NCI-H1930 (cell line): ENCODE results near the gene CENPU.
"Not testable (repeated sequence)": the region's sequence is repeated elsewhere in the genome, so short reads cannot be mapped to it uniquely, and the experiment has no call there.

Experiments
- DNase-seq, 2 experiments: peaks; one replicate each; lab custom pipeline; 2025; lab: John Stamatoyannopoulos, UW

Gene CENPU, protein sequence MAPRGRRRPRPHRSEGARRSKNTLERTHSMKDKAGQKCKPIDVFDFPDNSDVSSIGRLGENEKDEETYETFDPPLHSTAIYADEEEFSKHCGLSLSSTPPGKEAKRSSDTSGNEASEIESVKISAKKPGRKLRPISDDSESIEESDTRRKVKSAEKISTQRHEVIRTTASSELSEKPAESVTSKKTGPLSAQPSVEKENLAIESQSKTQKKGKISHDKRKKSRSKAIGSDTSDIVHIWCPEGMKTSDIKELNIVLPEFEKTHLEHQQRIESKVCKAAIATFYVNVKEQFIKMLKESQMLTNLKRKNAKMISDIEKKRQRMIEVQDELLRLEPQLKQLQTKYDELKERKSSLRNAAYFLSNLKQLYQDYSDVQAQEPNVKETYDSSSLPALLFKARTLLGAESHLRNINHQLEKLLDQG

DNA sequence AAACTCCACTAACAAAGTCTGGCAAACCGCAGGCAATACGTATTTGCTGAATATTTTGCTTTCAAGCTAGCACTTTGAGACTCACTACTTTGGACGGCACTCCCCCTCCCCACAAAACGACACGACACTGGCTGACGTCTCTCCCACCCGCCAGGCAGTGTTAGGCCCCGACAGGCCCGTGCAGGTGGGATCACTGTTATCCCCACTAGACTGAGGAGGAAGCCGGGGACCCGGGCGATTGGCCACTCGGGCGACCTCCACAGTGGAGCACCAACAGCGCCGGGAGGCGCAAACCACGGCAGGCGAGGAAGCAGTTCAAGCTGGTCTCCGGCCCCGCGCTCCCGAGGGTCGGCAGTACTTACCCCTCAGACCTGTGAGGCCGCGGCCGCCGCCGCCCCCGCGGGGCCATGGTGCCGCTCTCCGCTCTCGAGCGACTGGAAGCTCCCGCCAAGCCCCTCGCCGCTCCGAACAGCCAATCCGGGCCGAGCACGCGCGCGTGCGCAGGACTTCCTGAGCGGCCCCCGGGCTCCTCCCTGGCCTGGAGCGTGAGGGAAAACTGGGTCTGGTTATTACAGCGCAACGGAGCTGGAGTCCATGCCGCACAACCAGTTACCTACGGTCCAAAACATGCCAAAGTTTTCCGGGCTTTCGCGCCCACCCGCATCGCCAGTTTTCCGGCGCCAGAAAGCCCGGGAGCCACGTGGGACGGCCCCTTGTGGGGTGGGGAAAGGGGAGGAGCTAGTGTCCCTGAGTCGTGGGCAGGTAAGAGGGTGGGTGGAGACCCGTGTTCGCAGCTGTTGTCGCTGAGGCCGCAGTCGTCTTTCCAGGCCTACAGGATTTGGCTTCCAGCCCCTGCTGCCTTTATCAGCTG lies at the start of gene CENPU:
CENPU (minus strand) TSS at position 443 of the 871 bp plus-strand sequence; CDS start at position 409, 34 bp downstream.
- peak; percentile 96 to 98 for DNase-seq

GRCh38 chr4:184782731-184783373 lies 49.0 kb upstream of the CENPU start:
- DNase-seq: no peak

GRCh38 chr4:184779160-184779559 lies 45.3 kb upstream of the CENPU start:
- DNase-seq: not testable (repeated sequence)

DNA sequence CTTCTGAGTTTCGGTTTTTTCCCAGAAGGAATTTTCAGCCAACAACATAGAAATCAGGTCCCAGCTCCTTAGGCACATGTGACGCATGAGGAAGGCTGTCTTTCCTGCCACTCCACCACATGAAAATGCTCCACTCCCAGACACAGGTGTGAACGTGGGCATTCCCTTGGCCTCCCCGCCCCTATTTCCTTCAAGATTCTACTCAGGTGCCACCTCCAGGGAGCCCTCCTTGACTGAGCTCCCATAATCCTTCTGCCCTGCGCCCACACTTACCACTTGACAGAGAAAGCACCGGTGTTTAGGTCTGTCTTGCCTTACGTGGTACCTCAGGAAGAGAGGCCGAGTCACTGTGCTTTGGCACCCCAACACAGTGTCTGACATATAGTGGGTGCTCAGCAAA lies 44.4 kb upstream of the CENPU start:
- DNase-seq: no peak

DNA sequence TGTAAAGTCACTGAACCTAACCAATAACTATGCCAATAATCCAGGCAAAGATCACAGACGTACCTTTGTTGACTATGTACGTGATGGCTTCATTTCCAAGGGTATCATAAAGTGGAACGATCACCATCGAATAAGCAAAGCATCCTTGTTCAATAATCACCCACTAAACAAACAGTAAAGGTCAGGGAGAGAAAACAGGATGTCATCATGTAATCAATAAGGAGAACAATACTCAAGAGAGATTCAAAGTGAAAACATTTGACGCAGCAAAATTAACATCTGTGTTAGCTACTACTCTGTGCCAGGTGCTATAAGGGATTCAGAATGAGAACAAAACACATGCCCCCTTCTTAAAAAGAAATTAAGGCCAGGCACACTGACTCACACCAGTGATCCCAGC lies 42.9 kb upstream of the CENPU start:
- DNase-seq: no peak

DNA sequence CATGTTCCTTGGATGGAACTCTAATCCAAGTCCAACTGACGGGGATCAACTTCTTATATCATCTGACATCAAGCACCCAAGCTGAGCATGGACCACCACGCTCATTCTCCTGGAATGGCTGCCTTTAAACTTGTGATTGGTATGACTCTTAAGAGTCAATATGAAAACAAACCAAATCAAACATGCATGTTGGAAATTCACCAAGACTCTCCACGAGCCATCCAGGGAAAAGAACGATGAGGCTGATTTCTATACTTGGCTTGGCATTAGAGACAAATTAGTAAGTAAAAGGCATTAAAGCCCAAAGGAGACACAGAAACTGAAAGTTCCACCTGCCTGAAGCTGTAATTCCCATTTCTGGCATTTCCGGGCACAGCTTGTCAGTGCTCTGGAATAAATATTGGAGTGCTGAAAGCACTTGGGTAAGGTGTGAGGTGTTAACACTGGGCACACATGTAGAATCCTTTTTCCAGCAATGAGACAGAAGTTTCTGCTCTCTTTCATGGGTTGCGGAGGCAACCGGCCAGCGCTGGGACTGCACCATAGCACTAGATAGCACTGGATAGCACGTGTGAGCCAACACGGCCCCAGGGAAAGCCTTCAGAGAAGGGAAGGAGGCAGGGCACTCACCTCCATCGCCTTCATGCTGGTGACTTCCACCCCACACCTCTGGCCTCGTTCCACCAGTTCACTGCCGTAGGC lies 42.1 kb upstream of the CENPU start:
- DNase-seq: no peak

DNA sequence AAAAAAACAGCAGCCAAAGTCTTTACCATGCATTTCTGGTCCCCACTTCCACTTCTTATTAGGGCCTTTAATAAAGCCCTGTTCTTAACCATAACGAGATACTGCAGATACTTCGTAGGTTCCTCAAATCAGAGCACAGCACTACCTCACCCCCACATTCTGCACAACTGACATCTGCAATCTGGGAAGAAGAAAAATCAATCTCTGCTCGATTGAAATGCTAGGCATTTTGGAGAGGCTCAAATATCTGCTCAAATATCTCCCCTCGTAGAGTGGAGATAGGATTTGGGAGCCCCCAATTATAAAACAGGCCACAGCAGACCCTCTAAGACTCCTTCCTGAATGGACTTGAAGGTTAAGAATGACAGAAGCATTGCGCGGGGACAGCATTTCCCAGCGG lies 40.3 kb upstream of the CENPU start:
- no peak for DNase-seq

DNA sequence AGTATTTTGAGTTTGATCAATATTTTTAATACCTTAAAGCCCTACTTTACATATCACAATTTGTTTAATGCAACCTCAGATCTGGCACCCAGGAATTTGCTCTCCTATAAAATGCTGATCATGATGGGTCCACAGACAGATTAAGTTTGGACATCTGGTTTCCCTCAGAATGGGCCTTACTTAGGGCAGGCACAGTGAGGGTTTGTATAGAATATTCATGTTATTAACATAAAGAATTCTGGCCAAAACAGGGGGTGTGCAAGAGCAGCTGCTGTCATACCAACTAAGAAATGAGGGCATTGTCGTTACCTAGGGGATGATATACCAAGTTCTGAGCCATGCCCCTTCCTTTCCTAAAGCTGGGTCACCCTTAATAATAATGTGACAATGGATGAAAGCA lies 37.5 kb upstream of the CENPU start:
- DNase-seq: no peak

- DNase-seq: no peak
These were observed 35.4 kb upstream of the CENPU start for GRCh38 chr4:184769141-184769765.

DNA sequence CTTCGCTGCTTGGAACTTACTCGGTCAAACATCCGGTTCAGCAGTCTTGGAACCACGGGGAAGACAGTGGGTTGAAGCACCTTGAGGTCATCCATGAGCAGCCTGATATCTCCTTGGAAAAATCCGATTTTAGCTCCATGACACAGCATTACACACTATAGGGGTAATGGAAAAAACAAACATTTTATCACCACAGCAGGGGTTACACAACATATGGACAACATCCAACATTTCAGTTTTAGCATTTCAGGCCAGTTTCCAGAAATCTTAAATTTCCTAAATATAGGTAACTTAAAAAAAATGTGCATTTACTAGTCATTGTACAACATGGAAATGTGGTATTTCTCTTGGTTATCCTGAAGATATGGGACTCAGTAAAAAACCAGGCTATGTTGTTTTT lies 34.4 kb upstream of the CENPU start:
- no peak for DNase-seq

DNA sequence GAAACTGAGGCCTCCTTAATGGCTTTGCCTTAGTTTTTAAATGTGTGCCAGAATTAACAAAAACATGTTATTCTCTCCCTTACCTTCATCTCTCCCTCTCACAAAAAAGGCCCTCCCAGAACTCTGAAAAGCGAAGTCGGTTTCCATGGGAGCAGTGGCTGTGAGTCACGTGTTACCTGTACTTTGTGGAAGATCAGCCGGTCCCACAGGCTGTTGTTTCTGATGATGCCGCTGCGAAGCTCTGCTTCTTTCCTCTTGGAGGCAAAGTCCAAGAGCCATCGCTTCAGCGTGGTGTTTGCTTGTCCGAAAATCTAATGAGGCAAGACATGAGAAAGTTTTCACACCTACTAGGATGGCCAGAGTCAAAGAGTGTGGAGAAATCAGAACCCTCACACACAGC lies 32.5 kb upstream of the CENPU start:
- DNase-seq: no peak

GRCh38 chr4:184765473-184766340 lies 31.8 kb upstream of the CENPU start:
- no peak for DNase-seq

DNA sequence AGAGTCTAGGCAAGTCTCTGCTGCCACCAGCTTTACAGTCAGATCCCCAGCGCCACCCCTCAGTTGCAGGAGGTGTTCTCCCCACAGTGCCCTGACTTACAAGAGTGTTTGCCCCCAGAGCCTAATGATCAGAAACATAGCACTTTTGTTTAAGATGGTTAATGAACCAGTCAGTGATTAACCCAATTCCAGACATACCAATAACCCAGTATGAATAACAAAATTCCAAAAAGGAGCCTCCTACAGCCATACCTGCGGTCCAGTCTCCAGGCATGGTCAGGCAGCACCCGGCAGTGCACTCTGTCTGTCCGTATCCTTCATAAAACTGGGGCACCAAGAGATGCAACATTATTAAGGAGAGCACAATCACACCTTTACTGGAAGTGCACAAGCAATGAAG lies 30.7 kb upstream of the CENPU start:
- DNase-seq: no peak

GRCh38 chr4:184763150-184763780 lies 29.4 kb upstream of the CENPU start:
- DNase-seq: no peak

DNA sequence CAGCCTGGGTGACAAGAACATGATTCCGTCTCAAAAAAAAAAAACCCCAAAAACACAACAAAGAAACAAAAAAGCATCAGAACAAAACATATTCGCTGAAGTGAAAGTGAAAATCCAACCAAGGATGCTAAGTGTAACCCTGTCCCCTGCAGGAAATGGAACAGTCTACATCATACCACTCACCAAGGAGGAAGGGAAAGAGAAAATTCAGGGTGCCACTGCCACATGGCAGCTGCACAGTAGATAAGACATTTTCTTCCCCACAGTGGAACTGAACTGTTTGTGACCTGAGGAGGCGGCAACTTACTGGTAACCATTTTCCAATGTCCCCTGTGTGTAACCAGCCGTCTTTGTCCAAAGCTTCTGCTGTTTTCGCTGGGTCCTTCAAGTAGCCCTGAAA lies 28.2 kb upstream of the CENPU start:
- DNase-seq: no peak

- DNase-seq: no peak
These were observed 26.8 kb upstream of the CENPU start for GRCh38 chr4:184760681-184761080.

DNA sequence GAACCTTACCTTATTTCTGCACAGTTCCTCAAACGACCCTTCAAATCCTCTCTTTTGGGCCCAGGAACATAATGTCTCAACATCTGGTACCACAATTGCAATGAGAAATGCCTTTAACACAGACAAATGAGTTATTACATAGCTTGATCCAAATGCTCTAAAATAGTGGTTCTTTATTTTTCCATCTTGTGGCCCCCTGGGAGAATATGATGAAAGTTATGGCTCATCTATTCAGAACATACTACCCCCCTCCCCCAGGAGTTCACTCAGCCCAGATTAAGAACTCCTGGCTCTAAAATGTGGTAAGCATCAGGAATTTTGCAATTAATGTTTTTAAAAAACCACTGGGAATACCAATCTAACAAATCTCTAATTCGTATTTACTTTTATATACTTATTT lies 23.9 kb upstream of the CENPU start:
- DNase-seq: no peak

DNA sequence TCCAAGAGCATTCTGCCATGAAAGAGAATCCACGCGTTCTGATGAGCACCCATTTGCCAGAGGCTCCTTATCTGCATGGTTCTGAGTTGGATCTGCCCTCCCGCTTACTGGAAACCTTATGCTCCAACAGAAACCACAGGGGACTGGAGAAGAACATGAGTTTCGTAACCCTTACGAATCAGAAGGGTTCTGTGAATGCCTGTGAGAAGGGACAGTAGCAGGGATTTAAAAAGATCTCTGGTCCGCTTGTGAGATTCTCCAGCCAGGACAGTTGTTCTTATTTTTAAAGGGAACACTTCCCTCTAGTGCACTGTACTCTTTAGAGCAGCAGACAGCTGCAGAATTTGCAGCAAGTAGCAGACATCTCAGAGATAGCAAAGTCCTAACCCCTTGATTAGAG lies 22.5 kb upstream of the CENPU start:
- DNase-seq: no peak

DNA sequence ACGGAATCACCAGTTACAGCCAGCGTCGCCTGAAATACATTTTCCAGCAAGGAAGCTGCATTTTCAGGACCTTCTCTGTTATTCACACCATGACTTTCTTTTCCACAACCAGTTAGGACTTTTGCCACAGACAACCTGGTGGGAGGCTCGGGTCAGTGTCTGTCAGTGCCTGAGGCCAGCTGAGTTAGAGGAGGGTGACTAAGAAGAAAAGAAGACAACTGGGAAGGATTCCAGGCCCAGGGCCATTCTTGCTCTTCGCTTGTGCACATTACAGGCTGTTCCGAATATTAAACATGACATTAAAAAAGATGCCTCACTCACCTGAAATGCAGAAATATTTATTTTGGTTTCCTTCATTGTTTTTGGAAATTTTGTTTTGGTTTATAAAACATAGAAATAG lies 21.4 kb upstream of the CENPU start:
- DNase-seq: no peak
